Adrenal gland (tissue), 5 donors: ENCODE measurements around the gene OSM.

Source experiments
- POLR2A ChIP-seq, 2 donors: fragments of 450-650 bp; IDR thresholded peaks; one replicate each; pipeline ENCODE4 v1.6.1; 2017; ENCODE audit warnings: antibody characterized with exemption in 2 of 2, mild to moderate bottlenecking in 2 of 2, moderate library complexity in 1 of 2
- TF ChIP-seq, protein P1 (sequence below), 6 experiments: fragments of 450-650 bp in 4 of 6; fragments of 200-600 bp in 2 of 6; sonication (generic) in 1 of 6; IDR thresholded peaks; 1 replicate in 5 of 6; 2 replicates in 1 of 6; pipeline versions ENCODE4 v1.5.1 to v1.8.0; 2016 to 2021; ENCODE audit warnings: antibody characterized with exemption in 6 of 6, mild to moderate bottlenecking in 2 of 6, moderate library complexity in 1 of 6
- donor health status: DM: no; HTN: no; CAD: no.

- TF ChIP-seq, protein P1, sequence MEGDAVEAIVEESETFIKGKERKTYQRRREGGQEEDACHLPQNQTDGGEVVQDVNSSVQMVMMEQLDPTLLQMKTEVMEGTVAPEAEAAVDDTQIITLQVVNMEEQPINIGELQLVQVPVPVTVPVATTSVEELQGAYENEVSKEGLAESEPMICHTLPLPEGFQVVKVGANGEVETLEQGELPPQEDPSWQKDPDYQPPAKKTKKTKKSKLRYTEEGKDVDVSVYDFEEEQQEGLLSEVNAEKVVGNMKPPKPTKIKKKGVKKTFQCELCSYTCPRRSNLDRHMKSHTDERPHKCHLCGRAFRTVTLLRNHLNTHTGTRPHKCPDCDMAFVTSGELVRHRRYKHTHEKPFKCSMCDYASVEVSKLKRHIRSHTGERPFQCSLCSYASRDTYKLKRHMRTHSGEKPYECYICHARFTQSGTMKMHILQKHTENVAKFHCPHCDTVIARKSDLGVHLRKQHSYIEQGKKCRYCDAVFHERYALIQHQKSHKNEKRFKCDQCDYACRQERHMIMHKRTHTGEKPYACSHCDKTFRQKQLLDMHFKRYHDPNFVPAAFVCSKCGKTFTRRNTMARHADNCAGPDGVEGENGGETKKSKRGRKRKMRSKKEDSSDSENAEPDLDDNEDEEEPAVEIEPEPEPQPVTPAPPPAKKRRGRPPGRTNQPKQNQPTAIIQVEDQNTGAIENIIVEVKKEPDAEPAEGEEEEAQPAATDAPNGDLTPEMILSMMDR (IDR thresholded peaks at IDR 0.05) = no peak
- no peak for TF ChIP-seq POLR2A (IDR thresholded peaks at IDR 0.05)
Observed at GRCh38 chr22:30274437-30274812, 7.8 kb upstream of the OSM start.
